Suprapubic skin (tissue), 4 donors: ENCODE results near the gene SPOCK2.

Experiments
- CTCF ChIP-seq, 2 donors: fragments of 200-600 bp in 1 of 2; fragments of 450-650 bp in 1 of 2; sonication (generic) in 1 of 2; IDR thresholded peaks; one replicate each; pipeline ENCODE4 v1.5.1; 2016 to 2019; ENCODE audit warnings: antibody characterized with exemption in 2 of 2, mild to moderate bottlenecking in 1 of 2, moderate library complexity in 1 of 2
- EP300 ChIP-seq: sonication (generic); formaldehyde crosslinking; IDR thresholded peaks from one replicate; pipeline ENCODE4 v1.6.1; 2017; ENCODE audit warnings: antibody characterized with exemption
- POLR2A ChIP-seq, 2 donors: fragments of 450-650 bp; IDR thresholded peaks; one replicate each; pipeline ENCODE4 v1.6.1; 2017; ENCODE audit warnings: antibody characterized with exemption in 2 of 2, mild to moderate bottlenecking in 2 of 2, moderate library complexity in 2 of 2
- POLR2AphosphoS5 ChIP-seq, 3 donors: sonication (generic); formaldehyde crosslinking; IDR thresholded peaks; one replicate each; pipeline ENCODE4 v1.6.1; 2017; ENCODE audit warnings: antibody characterized with exemption in 3 of 3

- no peak for TF ChIP-seq CTCF (IDR thresholded peaks at IDR 0.05)
- no peak for TF ChIP-seq EP300
- TF ChIP-seq POLR2A (IDR thresholded peaks at IDR 0.05), result no peak
- no peak for TF ChIP-seq POLR2AphosphoS5 (IDR thresholded peaks at IDR 0.05)
These were observed 76.9 kb downstream of the SPOCK2 start for GRCh38 chr10:72011468-72011867.
